HepG2 (cell line): ENCODE measurements around the gene DNAJC10. TPM values are rescaled to one million over a fixed set of nuclear protein-coding genes. Genes with fewer than 3 reads are reported as not detected.

Experiments
- ARID5B ChIP-seq: IDR thresholded peaks from 2 replicates; pipeline ENCODE4 v1.4.0; 2020; ENCODE audit warnings: mild to moderate bottlenecking, missing genetic modification reagents
- DZIP1 ChIP-seq: sonication (generic); formaldehyde crosslinking; IDR thresholded peaks from 2 replicates; pipeline ENCODE4 v1.5.0; 2020; ENCODE audit warnings: mild to moderate bottlenecking, missing genetic modification reagents
- ELF4 ChIP-seq: sonication (generic); formaldehyde crosslinking; IDR thresholded peaks from 2 replicates; pipeline ENCODE4 v1.5.0; 2020; ENCODE audit warnings: missing genetic modification reagents, mild to moderate bottlenecking, moderate library complexity, borderline replicate concordance
- ETV6 ChIP-seq: sonication (generic); formaldehyde crosslinking; conservative IDR thresholded peaks from 2 replicates; pipeline ENCODE4 v1.4.0; 2020; ENCODE audit warnings: missing genetic modification reagents
- KAT8 ChIP-seq: IDR thresholded peaks from 2 replicates; pipeline ENCODE4 v1.6.1; 2016; ENCODE audit warnings: missing genetic modification reagents, missing compliant biosample characterization
- ZFY ChIP-seq: sonication (generic); formaldehyde crosslinking; IDR thresholded peaks from 2 replicates; pipeline ENCODE4 v1.4.0; 2020; ENCODE audit warnings: missing genetic modification reagents
- ZIK1 ChIP-seq: sonication (generic); formaldehyde crosslinking; IDR thresholded peaks from 2 replicates; pipeline ENCODE4 v1.5.0; 2020; ENCODE audit warnings: mild to moderate bottlenecking, low read depth, missing genetic modification reagents, borderline replicate concordance
- ZMYM3 ChIP-seq: sonication (generic); formaldehyde crosslinking; IDR thresholded peaks from 2 replicates; pipeline ENCODE4 v1.5.1; 2020; ENCODE audit warnings: mild to moderate bottlenecking, missing genetic modification reagents
- ZNF18 ChIP-seq: sonication (generic); formaldehyde crosslinking; IDR thresholded peaks from 2 replicates; pipeline ENCODE4 v1.8.0; 2022; ENCODE audit warnings: mild to moderate bottlenecking, missing genetic modification reagents; ENCODE audit not compliant: insufficient replicate concordance
- ZNF687 ChIP-seq: sonication (generic); formaldehyde crosslinking; IDR thresholded peaks from 2 replicates; pipeline ENCODE4 v1.5.1; 2020; ENCODE audit warnings: mild to moderate bottlenecking, missing genetic modification reagents, moderate library complexity
- polyA plus RNA-seq, 8 experiments: library from polyadenylated mRNA; depleted of rRNA in 3 of 8; stranded (reverse) in 7 of 8; unstranded in 1 of 8; fragments of >200 nt; fragmentation: Illumina TruSeq in 4 of 8; extraction: Trizol in 4 of 8; gene quantifications; 2 replicates each; pipeline versions ENCODE4 v1.2.1 to v1.2.3, GENCODE V29; 2011 to 2016; ENCODE audit warnings: low read depth in 4 of 8, missing spikeins in 1 of 8, mixed read lengths in 1 of 8; ENCODE audit not compliant: insufficient read depth in 1 of 8
- total RNA-seq, 5 experiments: library from RNA; depleted of rRNA; stranded (reverse); fragments of >200 nt; fragmentation: Illumina TruSeq; extraction: Trizol; gene quantifications; 2 replicates each; pipeline ENCODE4 v1.2.3, GENCODE V29; 2016; ENCODE audit warnings: low read depth in 1 of 5

Gene DNAJC10
- total and polyA plus RNA-seq, 2 of the 13 experiments (the other 11 are each of a cell fraction or from before 2014, with no cell fraction given), result 44.1 to 178 TPM

- TF ChIP-seq ARID5B (CRISPR knock-in tag), result peak; percentile 84
- no peak for TF ChIP-seq ETV6
- 0 out of 2 replicates have a peak, but pooled peaks have one; percentile 43 for TF ChIP-seq KAT8 (CRISPR knock-in tag)
- peak; percentile 27 for TF ChIP-seq ZNF18 (CRISPR knock-in tag)
- TF ChIP-seq DZIP1 (CRISPR knock-in tag), result no peak
- no peak for TF ChIP-seq ZIK1 (CRISPR knock-in tag)
- 0 out of 2 replicates have a peak, but pooled peaks have one; percentile 32 for TF ChIP-seq ZMYM3
- 0 out of 2 replicates have a peak, but pooled peaks have one; percentile 21 for TF ChIP-seq ZFY
- TF ChIP-seq ZNF687 (CRISPR knock-in tag), result peak; percentile 29
- no peak for TF ChIP-seq ELF4 (CRISPR knock-in tag)
Observed at GRCh38 chr2:182668671-182669070, 47.4 kb upstream of the DNAJC10 start (continued).
